RWPE1 (cell line): ENCODE data around the gene CDIPT.
A peak's percentile ranks its signal among the peaks of the same experiment; 100 is the strongest.

Experiments
- CTCF ChIA-PET: fragments of 350-600 bp; sonication (Branson Sonifier 250); formaldehyde crosslinking; extraction: SDS; loops from one replicate; lab custom pipeline; 2021; lab: Yijun Ruan, JAX
- POLR2A ChIA-PET: fragments of 400-600 bp; formaldehyde crosslinking; extraction: SDS; loops from one replicate; lab custom pipeline; 2020; ENCODE audit warnings: antibody characterized with exemption; ENCODE audit not compliant: low non-redundant PET; lab: Yijun Ruan, JAX
- DNase-seq: peaks from one replicate; pipeline ENCODE4 v3.0.0; 2012; ENCODE audit warnings: low spot score
- H3K27ac ChIP-seq: fragments of 450-650 bp; 2 replicates; pipeline ENCODE4 v1.5.1; 2017
- CTCF ChIP-seq: fragments of 450-650 bp; conservative IDR thresholded peaks from 2 replicates; pipeline ENCODE4 v1.5.1; 2017; ENCODE audit warnings: low read depth, mild to moderate bottlenecking

Gene CDIPT

GRCh38 chr16:29818082-29818481, 44.9 kb downstream of the CDIPT start:
- no peak for DNase-seq
- peak overlapping the region; percentile 99 for H3K27ac ChIP-seq
- ChIA-PET CTCF (interaction anchor here (0.9 kb wide), 1 partner anchor 11 kb away, joined by 4 read pairs; no protein-coding TSS in a partner anchor), POLR2A (no interaction called here)
- TF ChIP-seq CTCF: no peak

- TF ChIP-seq CTCF: no peak
- DNase-seq: peak; percentile 49
- ChIA-PET CTCF (interaction anchor here (0.6 to 2.0 kb wide), 4 partner anchors 8 to 126 kb away, joined by 3 to 15 read pairs (median 6); no protein-coding TSS in a partner anchor), POLR2A (interaction anchor here (0.7 to 3.1 kb wide), 4 partner anchors 10 to 249 kb away, joined by 3 to 13 read pairs (median 8); partner anchors contain the start of genes ALDOA and MAZ)
- H3K27ac ChIP-seq: peak overlapping the region; percentile 99
Measured at GRCh38 chr16:29816694-29817441, 46.2 kb downstream of the CDIPT start.

- DNase-seq: peak; percentile 95
- H3K27ac ChIP-seq: peak within 1 kb of the TSS; percentile 99
- TF ChIP-seq CTCF: peak; percentile 92
- POLR2A ChIA-PET: interaction anchor here (0.7 to 3.1 kb wide), 4 partner anchors 9 to 96 kb away, joined by 3 to 10 read pairs (median 4); partner anchors contain the start of gene MAZ
- CTCF ChIA-PET: interaction anchor here (0.6 to 2.0 kb wide), 11 partner anchors 8 to 544 kb away, joined by 3 to 15 read pairs (median 4); partner anchors contain the start of gene KIF22
Measured at GRCh38 chr16:29815793-29816693, 47.0 kb downstream of the CDIPT start, which contains the start of gene PAGR1. Gene PAGR1 (plus strand): TSS chr16:29816152. CDS start chr16:29816526, 374 bp downstream.

- POLR2A ChIA-PET: interaction anchor here (0.7 to 3.1 kb wide), 3 partner anchors 8 to 96 kb away, joined by 4 to 10 read pairs (median 5); partner anchors contain the start of gene MAZ
- no peak for DNase-seq
- H3K27ac ChIP-seq: peak overlapping the region; percentile 99
Measured at GRCh38 chr16:29815032-29815721, 47.8 kb downstream of the CDIPT start.

GRCh38 chr16:29814592-29814991, 48.4 kb downstream of the CDIPT start:
- ChIA-PET POLR2A (interaction anchor here (3.1 kb wide), 1 partner anchor 8 kb away, joined by 10 read pairs; the partner anchor contains the start of gene MAZ), CTCF (interaction anchor here (0.6 kb wide), 3 partner anchors 89 to 763 kb away, joined by 3 read pairs; no protein-coding TSS in a partner anchor)
- no peak for DNase-seq
- peak overlapping the region; percentile 99 for H3K27ac ChIP-seq
- TF ChIP-seq CTCF: no peak

More at GRCh38 chr16:29815032-29815721, 47.8 kb downstream of the CDIPT start:
- TF ChIP-seq CTCF: no peak
- CTCF ChIA-PET: interaction anchor here (0.6 to 2.0 kb wide), 10 partner anchors 8 to 545 kb away, joined by 3 to 15 read pairs (median 4); partner anchors contain the start of gene KIF22
